ENCODE data around the gene ZCCHC14. TPM values are rescaled to one million over a fixed set of nuclear protein-coding genes. Genes with fewer than 3 reads are reported as not detected.

The ZCCHC14 gene
- total and polyA plus RNA-seq, 2 of the 13 experiments (the other 11 are each of a cell fraction or from before 2014, with no cell fraction given) = 12.4 to 12.5 TPM

GRCh38 chr16:87535855-87536794 is 43.3 kb upstream of the ZCCHC14 start (continued):
- TF ChIP-seq SIN3B (IDR thresholded peaks at IDR 0.05; ENCODE audit: low read length) (no peak), ZNF24 (IDR thresholded peaks at IDR 0.05) (no peak), ZNF780A (CRISPR knock-in tag; IDR thresholded peaks at IDR 0.05) (no peak), NFYC (CRISPR knock-in tag; IDR thresholded peaks at IDR 0.05) (peak; percentile 73), ZNF710 (CRISPR knock-in tag; IDR thresholded peaks at IDR 0.05; ENCODE audit: borderline replicate concordance) (peak; percentile 29; the same call in 1 of the 2 replicates), ZNF432 (CRISPR knock-in tag; IDR thresholded peaks at IDR 0.05; ENCODE audit: borderline replicate concordance) (no peak), THAP11 (CRISPR knock-in tag; IDR thresholded peaks at IDR 0.05) (peak; percentile 14; the same call in 1 of the 2 replicates), ZNF33B (CRISPR knock-in tag; IDR thresholded peaks at IDR 0.05) (no peak), NCOA1 (CRISPR knock-in tag; IDR thresholded peaks at IDR 0.05) (no peak), ATM (IDR thresholded peaks at IDR 0.05; ENCODE audit: borderline replicate concordance) (no peak), HNRNPUL1 (IDR thresholded peaks at IDR 0.05; ENCODE audit: low read depth, low read length) (no peak), SRSF1 (optimal IDR thresholded peaks at IDR 0.05; ENCODE audit: low read depth, low read length) (no peak), ZNF430 (CRISPR knock-in tag; IDR thresholded peaks at IDR 0.05) (no peak), ATF5 (CRISPR knock-in tag; IDR thresholded peaks at IDR 0.05; ENCODE audit: low read depth) (0 out of 2 replicates have a peak, but pooled peaks have one; percentile 43), ZBTB25 (CRISPR knock-in tag; IDR thresholded peaks at IDR 0.05) (no peak), CHCHD3 (CRISPR knock-in tag; IDR thresholded peaks at IDR 0.05) (no peak), ARNT2 (CRISPR knock-in tag; IDR thresholded peaks at IDR 0.05; ENCODE audit: low read depth) (0 out of 2 replicates have a peak, but pooled peaks have one; percentile 54), NFE2L1 (CRISPR knock-in tag; IDR thresholded peaks at IDR 0.05; ENCODE audit: borderline replicate concordance) (no peak), REL (CRISPR knock-in tag; conservative IDR thresholded peaks at IDR 0.05) (no peak), ZNF225 (CRISPR knock-in tag; IDR thresholded peaks at IDR 0.05) (no peak), SMC3 (IDR thresholded peaks at IDR 0.05; ENCODE audit: low read length) (0 out of 2 replicates have a peak, but pooled peaks have one; percentile 0)

Measured in HepG2 (cell line).